CD4-positive, alpha-beta T cell (primary cell): ENCODE data around the gene LDLR. TPM values are rescaled to one million over a fixed set of nuclear protein-coding genes. Genes with fewer than 3 reads are reported as not detected.

ENCODE experiments used
- ATAC-seq: fragments of 200-7000 bp; cut with Tn5 transposase; one replicate; pipeline ENCODE4 v1.10.0; 2022; ENCODE audit warnings: mild to moderate bottlenecking; ENCODE audit not compliant: poor library complexity
- CTCF ChIA-PET: fragments of 350-600 bp; sonication (Branson Sonifier 250); formaldehyde crosslinking; loops from one replicate; lab custom pipeline; 2021; ENCODE audit warnings: antibody characterized with exemption, inconsistent platforms; lab: Charles Lee
- POLR2A ChIA-PET: fragments of 350-600 bp; sonication (Branson Sonifier 250); formaldehyde crosslinking; loops from one replicate; lab custom pipeline; 2021; ENCODE audit warnings: antibody characterized with exemption, inconsistent platforms; lab: Charles Lee
- DNase-seq, 14 experiments: peaks; one replicate each; pipeline ENCODE4 v3.0.0-alpha.2; 2013 to 2020; ENCODE audit warnings: mixed read lengths in 2 of 14
- H3K27ac ChIP-seq, 2 donors: one replicate each; pipeline versions ENCODE4 v1.5.1 to v1.7.0; 2013; ENCODE audit warnings: low read length in 2 of 2, low read depth in 1 of 2, mild to moderate bottlenecking in 1 of 2
- H3K27me3 ChIP-seq, 2 experiments: 1 replicate in 1 of 2; 2 replicates in 1 of 2; pipeline versions ENCODE4 v1.6.1 to v1.7.0; 2013; ENCODE audit warnings: low read length in 2 of 2, control low read depth in 1 of 2, mild to moderate bottlenecking in 1 of 2, moderate library complexity in 1 of 2; ENCODE audit not compliant: insufficient read depth in 2 of 2, control insufficient read depth in 1 of 2
- H3K36me3 ChIP-seq: one replicate; pipeline ENCODE4 v1.6.1; 2013; ENCODE audit warnings: low read length, control low read depth; ENCODE audit not compliant: insufficient read depth
- H3K4me1 ChIP-seq: one replicate; pipeline ENCODE4 v1.6.1; 2013; ENCODE audit warnings: low read length, control low read depth; ENCODE audit not compliant: insufficient read depth
- H3K4me3 ChIP-seq: one replicate; pipeline ENCODE4 v1.5.1; 2013; ENCODE audit warnings: mild to moderate bottlenecking, low read length, moderate library complexity
- H3K9me3 ChIP-seq, 2 experiments: 1 replicate in 1 of 2; 2 replicates in 1 of 2; pipeline versions ENCODE4 v1.6.1 to v1.7.0; 2013; ENCODE audit warnings: low read length in 2 of 2, mild to moderate bottlenecking in 2 of 2, control low read depth in 1 of 2, moderate library complexity in 1 of 2; ENCODE audit not compliant: control insufficient read depth in 1 of 2, insufficient read depth in 1 of 2
- H3K27ac Mint-ChIP-seq: one replicate; pipeline ENCODE4 v1.8.0; 2020; ENCODE audit warnings: mixed read lengths
- H3K27me3 Mint-ChIP-seq: one replicate; pipeline ENCODE4 v1.8.0; 2021; ENCODE audit warnings: mixed read lengths
- H3K36me3 Mint-ChIP-seq: one replicate; pipeline ENCODE4 v1.8.0; 2021; ENCODE audit warnings: low read depth, mixed read lengths
- H3K4me1 Mint-ChIP-seq: one replicate; pipeline ENCODE4 v1.8.0; 2021; ENCODE audit warnings: low read depth, mixed read lengths
- H3K4me3 Mint-ChIP-seq: one replicate; pipeline ENCODE4 v1.8.0; 2020; ENCODE audit warnings: mild to moderate bottlenecking, mixed read lengths
- H3K9me3 Mint-ChIP-seq: one replicate; pipeline ENCODE4 v1.8.0; 2020; ENCODE audit warnings: mixed read lengths
- intact Hi-C, 2 experiments: fragments of 100-400 bp; cut with DNase I in 1 of 2; cut with micrococcal nuclease in 1 of 2; formaldehyde crosslinking; loops; one replicate each; pipeline versions ENCODE4 v1.15.1 to v1.9.0; 2023 to 2025; cut with DNase I, micrococcal nuclease
- total RNA-seq, 174 experiments: library from RNA in 2 of 174; stranded (reverse) in 2 of 174; gene quantifications; one replicate each; pipeline ENCODE4 v1.2.3 and lab custom pipeline; 2021 to 2026
- TF ChIP-seq, protein P1 (sequence below): fragments of 200-600 bp; IDR thresholded peaks from one replicate; pipeline ENCODE4 v1.8.0; 2022; ENCODE audit warnings: antibody characterized with exemption, mild to moderate bottlenecking

Gene LDLR
- total RNA-seq, 2 experiments from 2014 or later, result 32.5 to 34.0 TPM

DNA sequence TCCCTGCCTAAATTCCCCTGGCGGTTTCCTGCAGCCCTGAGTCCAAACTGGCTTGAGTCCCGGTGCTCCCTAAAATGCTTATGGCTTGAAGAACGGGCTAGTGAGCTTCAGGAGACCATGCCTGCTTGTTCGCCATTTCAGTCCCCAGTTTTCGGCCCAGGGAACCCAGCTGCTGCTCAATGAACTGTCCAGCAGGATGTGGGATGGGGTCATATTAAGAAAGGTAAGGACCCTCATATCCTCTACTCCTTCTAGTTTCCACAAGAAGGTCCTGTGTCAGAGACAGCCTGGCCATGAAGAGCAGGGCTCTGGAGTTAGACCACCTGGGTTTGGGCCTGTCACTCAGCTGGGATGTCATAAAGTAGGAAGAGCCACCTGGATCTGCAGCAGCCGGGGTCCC lies 83.3 kb downstream of the LDLR start:
- Histone ChIP-seq H3K9me3 (peaks cover 0 to 4% of the 10 kb centered on the region in 2 experiments), H3K36me3 (no peaks in the 10 kb centered on the region), H3K27me3 (no peaks in the 10 kb centered on the region), H3K4me3 (no peak overlapping the region), H3K4me1 (no peaks in the 10 kb centered on the region), H3K27ac (no peak overlapping the region)
- Mint-ChIP-seq H3K4me3 (no peak overlapping the region), H3K9me3 (no peaks in the 10 kb centered on the region), H3K36me3 (no peaks in the 10 kb centered on the region), H3K4me1 (no peaks in the 10 kb centered on the region), H3K27me3 (peaks cover under 1% of the 10 kb centered on the region), H3K27ac (no peak overlapping the region)
- TF ChIP-seq, protein P1, sequence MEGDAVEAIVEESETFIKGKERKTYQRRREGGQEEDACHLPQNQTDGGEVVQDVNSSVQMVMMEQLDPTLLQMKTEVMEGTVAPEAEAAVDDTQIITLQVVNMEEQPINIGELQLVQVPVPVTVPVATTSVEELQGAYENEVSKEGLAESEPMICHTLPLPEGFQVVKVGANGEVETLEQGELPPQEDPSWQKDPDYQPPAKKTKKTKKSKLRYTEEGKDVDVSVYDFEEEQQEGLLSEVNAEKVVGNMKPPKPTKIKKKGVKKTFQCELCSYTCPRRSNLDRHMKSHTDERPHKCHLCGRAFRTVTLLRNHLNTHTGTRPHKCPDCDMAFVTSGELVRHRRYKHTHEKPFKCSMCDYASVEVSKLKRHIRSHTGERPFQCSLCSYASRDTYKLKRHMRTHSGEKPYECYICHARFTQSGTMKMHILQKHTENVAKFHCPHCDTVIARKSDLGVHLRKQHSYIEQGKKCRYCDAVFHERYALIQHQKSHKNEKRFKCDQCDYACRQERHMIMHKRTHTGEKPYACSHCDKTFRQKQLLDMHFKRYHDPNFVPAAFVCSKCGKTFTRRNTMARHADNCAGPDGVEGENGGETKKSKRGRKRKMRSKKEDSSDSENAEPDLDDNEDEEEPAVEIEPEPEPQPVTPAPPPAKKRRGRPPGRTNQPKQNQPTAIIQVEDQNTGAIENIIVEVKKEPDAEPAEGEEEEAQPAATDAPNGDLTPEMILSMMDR, result no peak
- ChIA-PET CTCF (no interaction called here), POLR2A (no interaction called here)
- ATAC-seq, result no peak
- DNase-seq, result no peak
- intact Hi-C loops, result no loop called here

DNA sequence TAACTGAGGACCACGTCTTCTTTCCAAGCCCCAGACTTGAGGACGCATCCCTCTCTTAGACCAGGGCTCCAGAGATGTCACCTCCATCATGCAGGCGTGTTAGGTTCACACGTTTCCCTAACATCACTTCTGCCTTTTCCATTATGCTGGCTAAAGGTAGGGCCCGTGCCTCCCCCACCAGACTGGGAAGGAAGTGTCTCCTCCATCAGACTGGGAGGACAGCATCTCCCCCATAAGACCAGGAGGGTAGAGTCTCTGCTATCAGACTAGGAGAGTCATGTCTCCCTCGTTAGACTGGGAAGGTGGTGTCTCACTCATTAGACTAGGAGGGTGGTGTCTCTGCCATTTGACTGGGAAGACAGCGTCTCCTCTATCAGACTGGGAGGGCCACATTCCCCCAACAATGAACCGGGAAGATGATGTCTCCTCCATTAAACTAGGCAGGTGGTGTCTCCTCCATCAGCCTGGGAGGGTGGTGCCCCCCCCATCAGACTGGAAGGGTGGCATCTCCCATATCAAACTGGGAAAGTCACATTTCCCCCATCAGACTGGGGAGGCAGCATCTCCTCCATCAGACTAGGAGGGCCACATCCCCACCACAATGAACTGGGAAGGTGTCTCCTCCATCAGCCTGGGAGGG lies 84.4 kb downstream of the LDLR start:
- no peak overlapping the region for H3K4me3 Mint-ChIP-seq
- no peak overlapping the region for H3K27ac Mint-ChIP-seq
- Histone ChIP-seq H3K9me3 (peaks cover 0 to 4% of the 10 kb centered on the region in 2 experiments), H3K4me1 (no peaks in the 10 kb centered on the region), H3K27me3 (no peaks in the 10 kb centered on the region), H3K36me3 (no peaks in the 10 kb centered on the region), H3K4me3 (no peak overlapping the region), H3K27ac (no peak overlapping the region)
- H3K4me1 Mint-ChIP-seq, result no peaks in the 10 kb centered on the region
- intact Hi-C loops, result no loop called here
- ATAC-seq (no peak), DNase-seq (no peak)
- no peaks in the 10 kb centered on the region for H3K36me3 Mint-ChIP-seq
- peaks cover 5% of the 10 kb centered on the region for H3K27me3 Mint-ChIP-seq
- H3K9me3 Mint-ChIP-seq, result no peaks in the 10 kb centered on the region
- CTCF ChIA-PET, result no interaction called here
- POLR2A ChIA-PET, result no interaction called here
- TF ChIP-seq, protein P1, result no peak

DNA sequence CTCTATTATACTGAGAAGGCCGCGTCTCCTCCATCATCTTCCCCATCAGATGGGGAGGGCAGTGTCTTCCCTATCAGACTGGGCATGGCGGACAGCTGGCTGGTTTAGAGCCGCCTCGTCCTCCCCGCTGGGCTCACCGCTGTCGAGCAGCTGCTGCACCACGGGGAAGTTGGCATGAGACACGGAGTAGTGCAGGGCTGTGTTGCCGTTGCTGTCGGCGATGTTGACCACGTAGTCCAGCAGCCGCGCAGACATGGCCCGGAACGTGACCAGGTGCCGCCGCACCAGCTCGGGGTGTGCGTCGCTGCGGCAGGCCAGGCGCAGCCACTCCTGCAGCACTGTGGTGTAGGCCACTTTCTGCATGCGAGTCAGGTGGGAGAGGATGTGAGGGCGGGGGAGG lies 85.1 kb downstream of the LDLR start:
- Mint-ChIP-seq H3K27ac (no peak overlapping the region), H3K27me3 (peaks cover 5% of the 10 kb centered on the region), H3K36me3 (no peaks in the 10 kb centered on the region), H3K4me1 (no peaks in the 10 kb centered on the region), H3K9me3 (no peaks in the 10 kb centered on the region), H3K4me3 (no peak overlapping the region)
- CTCF ChIA-PET, result no interaction called here
- no peak for ATAC-seq
- TF ChIP-seq, protein P1, result no peak
- intact Hi-C loops, result no loop called here
- Histone ChIP-seq H3K4me3 (no peak overlapping the region), H3K27ac (no peak overlapping the region), H3K9me3 (peaks cover 0 to 4% of the 10 kb centered on the region in 2 experiments), H3K4me1 (peaks cover under 1% of the 10 kb centered on the region), H3K36me3 (no peaks in the 10 kb centered on the region), H3K27me3 (no peaks in the 10 kb centered on the region)
- POLR2A ChIA-PET, result no interaction called here
- no peak for DNase-seq
